Smooth muscle cell (in vitro differentiated cells): ENCODE results near the gene AK5. TPM values are rescaled to one million over a fixed set of nuclear protein-coding genes. Genes with fewer than 3 reads are reported as not detected.

ENCODE experiments used
- DNase-seq: peaks from one replicate; lab custom pipeline; 2025; ENCODE audit not compliant: unreplicated experiment; lab: John Stamatoyannopoulos, UW
- H2AFZ ChIP-seq: fragments of 200-600 bp; sonication (generic); 2 replicates; pipeline ENCODE4 v1.6.0; 2016; ENCODE audit warnings: antibody characterized with exemption, low read depth, mild to moderate bottlenecking
- H3F3A ChIP-seq: fragments of 200-600 bp; sonication (generic); 2 replicates; pipeline ENCODE4 v1.6.0; 2017; ENCODE audit warnings: antibody characterized with exemption, low read depth
- H3K27ac ChIP-seq: fragments of 200-600 bp; sonication (generic); 2 replicates; pipeline ENCODE4 v1.5.1; 2016; ENCODE audit warnings: low read depth, mild to moderate bottlenecking
- H3K27me3 ChIP-seq: fragments of 200-600 bp; sonication (generic); 2 replicates; pipeline ENCODE4 v1.6.1; 2016; ENCODE audit warnings: low read depth, mild to moderate bottlenecking
- H3K36me3 ChIP-seq: fragments of 200-600 bp; sonication (generic); 2 replicates; pipeline ENCODE4 v1.5.1; 2016; ENCODE audit warnings: low read depth
- H3K4me1 ChIP-seq: fragments of 200-600 bp; sonication (generic); 2 replicates; pipeline ENCODE4 v1.5.1; 2016; ENCODE audit warnings: low read depth
- H3K4me2 ChIP-seq: fragments of 200-600 bp; sonication (generic); 2 replicates; pipeline ENCODE4 v1.6.0; 2016; ENCODE audit warnings: mild to moderate bottlenecking
- H3K4me3 ChIP-seq: fragments of 200-600 bp; sonication (generic); 2 replicates; pipeline ENCODE4 v1.5.1; 2016; ENCODE audit warnings: mild to moderate bottlenecking
- H3K79me2 ChIP-seq: fragments of 200-600 bp; sonication (generic); 2 replicates; pipeline ENCODE4 v1.6.0; 2016; ENCODE audit warnings: low read depth, mild to moderate bottlenecking
- H3K9ac ChIP-seq: fragments of 200-600 bp; sonication (generic); 2 replicates; pipeline ENCODE4 v1.6.0; 2016; ENCODE audit warnings: low read depth
- H3K9me3 ChIP-seq: fragments of 200-600 bp; sonication (generic); replicated peaks from 2 replicates; pipeline ENCODE4 v1.5.1; 2016; ENCODE audit warnings: low read depth
- H4K20me1 ChIP-seq: fragments of 200-600 bp; sonication (generic); 2 replicates; pipeline ENCODE4 v1.6.0; 2016; ENCODE audit warnings: low read depth
- CTCF ChIP-seq: fragments of 200-600 bp; sonication (generic); IDR thresholded peaks from 2 replicates; pipeline ENCODE4 v1.5.1; 2017; ENCODE audit warnings: borderline replicate concordance, mild to moderate bottlenecking, antibody characterized with exemption; ENCODE audit not compliant: insufficient read depth, poor library complexity, severe bottlenecking
- WGBS: methylation state at CpG from one replicate; pipeline ENCODE4 v1.1.7; 2016; ENCODE audit warnings: low lambda C conversion rate; 5-methylcytosine and 5-hydroxymethylcytosine counted together
- polyA plus RNA-seq: library from polyadenylated mRNA; unstranded; fragments of >200 nt; fragmentation: Nextera tagmentation; extraction: Ambion mirVana; gene quantifications from 2 replicates; pipeline ENCODE4 v1.2.1, GENCODE V29; 2016
- total RNA-seq: library from RNA; depleted of rRNA; stranded (reverse); fragments of >200 nt; gene quantifications from 2 replicates; pipeline ENCODE4 v1.2.3, GENCODE V29; 2014

The AK5 gene
- total and polyA plus RNA-seq, 2 experiments from 2014 or later: 0.43 TPM; not detected in 1

- H3K4me3 ChIP-seq: no peak overlapping the region
- no peak overlapping the region for H3K9ac ChIP-seq
- H3K27me3 ChIP-seq: peaks cover 42% of the 10 kb centered on the region
- no peaks in the 10 kb centered on the region for H3K36me3 ChIP-seq
- H3K4me1 ChIP-seq: peaks cover 4% of the 10 kb centered on the region
- no peak overlapping the region for H3K4me2 ChIP-seq
- H3K27ac ChIP-seq: no peak overlapping the region
- no peaks in the 10 kb centered on the region for H3K79me2 ChIP-seq
- TF ChIP-seq CTCF: no peak
- H3F3A ChIP-seq: no peaks in the 10 kb centered on the region
- 93% methylated on average over 1 of the region's 1 CpG for WGBS
- no peaks in the 10 kb centered on the region for H4K20me1 ChIP-seq
- no peak for DNase-seq
- H3K9me3 ChIP-seq: no peaks in the 10 kb centered on the region
- H2AFZ ChIP-seq: no peak overlapping the region
These were observed 6.5 kb downstream of the AK5 start for GRCh38 chr1:77288275-77288674.

DNA sequence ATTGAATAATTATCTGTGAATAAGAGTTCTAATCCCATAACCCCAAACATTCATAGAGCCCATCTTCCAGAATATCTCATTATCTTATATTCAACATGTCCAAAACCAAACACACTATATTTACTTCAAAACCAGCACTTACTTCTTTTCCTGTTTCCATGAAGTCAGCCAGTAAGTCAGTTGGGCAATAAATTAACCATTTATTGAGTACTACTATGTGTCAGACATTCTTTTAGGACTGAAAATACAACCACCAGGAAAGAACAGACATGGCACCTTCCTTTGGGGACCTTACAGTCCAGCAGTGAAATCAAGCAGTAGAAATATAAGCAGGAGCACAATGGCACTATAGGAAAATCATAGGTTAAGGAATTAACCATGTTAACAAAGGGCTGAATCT is 8.8 kb downstream of the AK5 start:
- no peaks in the 10 kb centered on the region for H3F3A ChIP-seq
- H4K20me1 ChIP-seq: no peaks in the 10 kb centered on the region
- H3K4me1 ChIP-seq: no peaks in the 10 kb centered on the region
- no peak overlapping the region for H3K27ac ChIP-seq
- H3K9ac ChIP-seq: no peak overlapping the region
- no peaks in the 10 kb centered on the region for H3K9me3 ChIP-seq
- no peak overlapping the region for H2AFZ ChIP-seq
- DNase-seq: no peak
- no peaks in the 10 kb centered on the region for H3K36me3 ChIP-seq
- no peak overlapping the region for H3K4me2 ChIP-seq
- no peak overlapping the region for H3K4me3 ChIP-seq
- TF ChIP-seq CTCF: no peak
- H3K79me2 ChIP-seq: no peaks in the 10 kb centered on the region
- H3K27me3 ChIP-seq: peaks cover 19% of the 10 kb centered on the region

- Histone ChIP-seq H3K27ac (no peak overlapping the region), H4K20me1 (no peaks in the 10 kb centered on the region), H3K79me2 (no peaks in the 10 kb centered on the region), H3K9me3 (no peaks in the 10 kb centered on the region), H3K9ac (no peak overlapping the region), H3K4me3 (no peak overlapping the region), H2AFZ (no peak overlapping the region), H3K36me3 (no peaks in the 10 kb centered on the region), H3K4me1 (no peaks in the 10 kb centered on the region), H3K4me2 (no peak overlapping the region), H3F3A (no peaks in the 10 kb centered on the region), H3K27me3 (peaks cover 19% of the 10 kb centered on the region)
- no peak for DNase-seq
- TF ChIP-seq CTCF: no peak
- 95% methylated on average over 4 of the region's 4 CpGs for WGBS
These were observed 10.7 kb downstream of the AK5 start for GRCh38 chr1:77292551-77292950.

DNA sequence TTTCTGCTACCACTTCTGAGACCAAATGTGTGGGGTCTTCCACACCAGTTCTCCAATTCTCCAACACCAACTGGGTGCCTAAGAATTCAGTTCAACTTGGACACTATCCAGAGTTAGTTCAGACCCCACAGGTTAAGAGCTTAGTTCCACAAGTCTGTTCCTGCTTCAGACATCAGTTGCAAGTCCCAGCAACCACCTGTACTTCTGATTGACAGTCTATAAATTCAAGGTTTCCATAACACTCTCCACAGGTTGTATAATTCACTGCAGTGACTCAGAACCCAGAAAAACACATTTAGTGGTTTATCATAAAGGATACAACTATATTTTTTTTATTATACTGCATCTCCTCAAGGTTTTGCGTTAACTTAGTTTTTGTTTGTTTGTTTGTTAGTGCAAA is 18.7 kb downstream of the AK5 start:
- Histone ChIP-seq H2AFZ (no peak overlapping the region), H3K27me3 (peaks cover 18% of the 10 kb centered on the region), H3K9ac (no peak overlapping the region), H3K36me3 (no peaks in the 10 kb centered on the region), H3K79me2 (no peaks in the 10 kb centered on the region), H3K9me3 (no peaks in the 10 kb centered on the region), H3K4me2 (no peak overlapping the region), H3F3A (no peaks in the 10 kb centered on the region), H3K27ac (no peak overlapping the region), H4K20me1 (no peaks in the 10 kb centered on the region), H3K4me1 (no peaks in the 10 kb centered on the region), H3K4me3 (no peak overlapping the region)
- no peak for TF ChIP-seq CTCF
- DNase-seq: no peak
- 95% methylated on average over 1 of the region's 1 CpG for WGBS
